SK-N-MC (cell line): ENCODE measurements around the gene ETF1.

Source experiments
- EZH2 ChIP-seq: fragments of 200-600 bp; sonication (generic); IDR thresholded peaks from one replicate; pipeline ENCODE4 v1.6.1; 2017; ENCODE audit warnings: antibody characterized with exemption
- POLR2AphosphoS5 ChIP-seq: IDR thresholded peaks from 2 replicates; pipeline ENCODE4 v1.6.1; 2012; ENCODE audit warnings: mild to moderate bottlenecking, low read depth, low read length, borderline replicate concordance

GRCh38 chr5:138466125-138466899 is 76.7 kb downstream of the ETF1 start:
- TF ChIP-seq EZH2 (no peak), POLR2AphosphoS5 (no peak)
